SH-SY5Y (cell line): ENCODE results near the gene XKR7.

Experiments used
- GATA2 ChIP-seq: IDR thresholded peaks from 2 replicates; pipeline ENCODE4 v1.6.1; 2011; ENCODE audit warnings: mild to moderate bottlenecking, low read depth, low read length
- GATA3 ChIP-seq: IDR thresholded peaks from 2 replicates; pipeline ENCODE4 v1.6.1; 2011; ENCODE audit warnings: low read depth, mild to moderate bottlenecking, low read length, moderate library complexity

- no peak for TF ChIP-seq GATA2
- no peak for TF ChIP-seq GATA3
Observed at GRCh38 chr20:32006841-32007786, 39.2 kb downstream of the XKR7 start.
